Smooth muscle cell (in vitro differentiated cells): ENCODE data around the gene PSMA4. TPM values are rescaled to one million over a fixed set of nuclear protein-coding genes. Genes with fewer than 3 reads are reported as not detected.

ENCODE experiments used
- DNase-seq: peaks from one replicate; lab custom pipeline; 2025; ENCODE audit not compliant: unreplicated experiment; lab: John Stamatoyannopoulos, UW
- H2AFZ ChIP-seq: fragments of 200-600 bp; sonication (generic); 2 replicates; pipeline ENCODE4 v1.6.0; 2016; ENCODE audit warnings: antibody characterized with exemption, low read depth, mild to moderate bottlenecking
- H3F3A ChIP-seq: fragments of 200-600 bp; sonication (generic); 2 replicates; pipeline ENCODE4 v1.6.0; 2017; ENCODE audit warnings: antibody characterized with exemption, low read depth
- H3K27ac ChIP-seq: fragments of 200-600 bp; sonication (generic); 2 replicates; pipeline ENCODE4 v1.5.1; 2016; ENCODE audit warnings: low read depth, mild to moderate bottlenecking
- H3K27me3 ChIP-seq: fragments of 200-600 bp; sonication (generic); 2 replicates; pipeline ENCODE4 v1.6.1; 2016; ENCODE audit warnings: low read depth, mild to moderate bottlenecking
- H3K36me3 ChIP-seq: fragments of 200-600 bp; sonication (generic); 2 replicates; pipeline ENCODE4 v1.5.1; 2016; ENCODE audit warnings: low read depth
- H3K4me1 ChIP-seq: fragments of 200-600 bp; sonication (generic); 2 replicates; pipeline ENCODE4 v1.5.1; 2016; ENCODE audit warnings: low read depth
- H3K4me2 ChIP-seq: fragments of 200-600 bp; sonication (generic); 2 replicates; pipeline ENCODE4 v1.6.0; 2016; ENCODE audit warnings: mild to moderate bottlenecking
- H3K4me3 ChIP-seq: fragments of 200-600 bp; sonication (generic); 2 replicates; pipeline ENCODE4 v1.5.1; 2016; ENCODE audit warnings: mild to moderate bottlenecking
- H3K79me2 ChIP-seq: fragments of 200-600 bp; sonication (generic); 2 replicates; pipeline ENCODE4 v1.6.0; 2016; ENCODE audit warnings: low read depth, mild to moderate bottlenecking
- H3K9ac ChIP-seq: fragments of 200-600 bp; sonication (generic); 2 replicates; pipeline ENCODE4 v1.6.0; 2016; ENCODE audit warnings: low read depth
- H3K9me3 ChIP-seq: fragments of 200-600 bp; sonication (generic); replicated peaks from 2 replicates; pipeline ENCODE4 v1.5.1; 2016; ENCODE audit warnings: low read depth
- H4K20me1 ChIP-seq: fragments of 200-600 bp; sonication (generic); 2 replicates; pipeline ENCODE4 v1.6.0; 2016; ENCODE audit warnings: low read depth
- WGBS: methylation state at CpG from one replicate; pipeline ENCODE4 v1.1.7; 2016; ENCODE audit warnings: low lambda C conversion rate; 5-methylcytosine and 5-hydroxymethylcytosine counted together
- polyA plus RNA-seq: library from polyadenylated mRNA; unstranded; fragments of >200 nt; fragmentation: Nextera tagmentation; extraction: Ambion mirVana; gene quantifications from 2 replicates; pipeline ENCODE4 v1.2.1, GENCODE V29; 2016
- total RNA-seq: library from RNA; depleted of rRNA; stranded (reverse); fragments of >200 nt; gene quantifications from 2 replicates; pipeline ENCODE4 v1.2.3, GENCODE V29; 2014
- TF ChIP-seq, protein P1 (sequence below): fragments of 200-600 bp; sonication (generic); IDR thresholded peaks from 2 replicates; pipeline ENCODE4 v1.5.1; 2017; ENCODE audit warnings: borderline replicate concordance, mild to moderate bottlenecking, antibody characterized with exemption; ENCODE audit not compliant: insufficient read depth, poor library complexity, severe bottlenecking

The PSMA4 gene
- total and polyA plus RNA-seq, 2 experiments from 2014 or later: 198 to 245 TPM

DNA sequence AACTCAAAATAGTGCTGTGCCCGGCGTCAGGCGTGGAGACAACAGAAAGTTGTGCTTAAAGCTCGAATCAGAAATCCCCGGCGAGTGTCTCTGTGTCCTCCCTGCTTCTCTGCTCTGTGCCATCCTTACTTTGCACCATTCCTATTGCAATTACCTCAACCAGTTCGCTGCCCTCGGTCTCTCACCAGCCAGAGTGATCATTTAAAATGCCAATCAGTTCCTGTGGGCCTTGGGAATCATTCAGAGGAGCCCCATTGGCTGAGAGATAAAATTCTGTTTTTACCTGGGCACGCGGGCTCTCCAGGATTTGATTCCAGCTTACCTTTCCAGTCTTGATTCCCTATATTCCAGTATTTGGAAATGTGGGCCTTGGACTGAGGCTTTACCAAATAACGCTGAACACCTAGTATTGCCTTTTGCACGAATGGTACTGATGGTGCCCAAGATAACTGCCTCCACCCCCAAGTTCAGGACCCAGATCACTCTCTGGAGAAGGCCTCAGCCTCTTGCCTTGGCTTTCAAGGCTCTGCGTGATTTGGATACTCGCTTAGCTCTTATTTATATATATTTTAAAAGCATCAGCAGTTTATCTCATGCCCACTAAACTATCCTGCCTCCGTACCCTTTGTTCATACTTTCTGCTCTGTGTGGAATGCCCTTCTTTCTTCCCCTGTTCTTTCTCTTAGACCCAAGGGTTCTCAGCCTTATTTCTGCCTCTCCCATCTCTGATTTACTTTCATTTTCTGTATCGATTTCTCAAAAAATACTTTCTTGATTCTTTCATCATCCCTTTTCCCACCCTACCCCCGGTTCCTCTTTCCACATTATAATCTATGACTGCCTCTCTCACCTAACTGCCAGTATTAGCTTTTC lies 863 bp downstream of the PSMA4 start:
- peak overlapping the region; percentile 97 for H3K4me2 ChIP-seq
- H3K9ac ChIP-seq: peak overlapping the region; percentile 98
- no peak for DNase-seq
- 10% methylated on average over 16 of the region's 17 CpGs for WGBS
- peaks cover 15% of the 10 kb centered on the region for H4K20me1 ChIP-seq
- peak overlapping the region; percentile 95 for H3K27ac ChIP-seq
- H3K4me3 ChIP-seq: peak overlapping the region; percentile 90
- H3K9me3 ChIP-seq: no peaks in the 10 kb centered on the region
- H2AFZ ChIP-seq: peak overlapping the region; percentile 94
- H3K27me3 ChIP-seq: no peaks in the 10 kb centered on the region
- H3K36me3 ChIP-seq: peaks cover 25% of the 10 kb centered on the region
- H3K4me1 ChIP-seq: peaks cover 9% of the 10 kb centered on the region
- no peaks in the 10 kb centered on the region for H3F3A ChIP-seq
- TF ChIP-seq, protein P1, sequence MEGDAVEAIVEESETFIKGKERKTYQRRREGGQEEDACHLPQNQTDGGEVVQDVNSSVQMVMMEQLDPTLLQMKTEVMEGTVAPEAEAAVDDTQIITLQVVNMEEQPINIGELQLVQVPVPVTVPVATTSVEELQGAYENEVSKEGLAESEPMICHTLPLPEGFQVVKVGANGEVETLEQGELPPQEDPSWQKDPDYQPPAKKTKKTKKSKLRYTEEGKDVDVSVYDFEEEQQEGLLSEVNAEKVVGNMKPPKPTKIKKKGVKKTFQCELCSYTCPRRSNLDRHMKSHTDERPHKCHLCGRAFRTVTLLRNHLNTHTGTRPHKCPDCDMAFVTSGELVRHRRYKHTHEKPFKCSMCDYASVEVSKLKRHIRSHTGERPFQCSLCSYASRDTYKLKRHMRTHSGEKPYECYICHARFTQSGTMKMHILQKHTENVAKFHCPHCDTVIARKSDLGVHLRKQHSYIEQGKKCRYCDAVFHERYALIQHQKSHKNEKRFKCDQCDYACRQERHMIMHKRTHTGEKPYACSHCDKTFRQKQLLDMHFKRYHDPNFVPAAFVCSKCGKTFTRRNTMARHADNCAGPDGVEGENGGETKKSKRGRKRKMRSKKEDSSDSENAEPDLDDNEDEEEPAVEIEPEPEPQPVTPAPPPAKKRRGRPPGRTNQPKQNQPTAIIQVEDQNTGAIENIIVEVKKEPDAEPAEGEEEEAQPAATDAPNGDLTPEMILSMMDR: no peak
- peaks cover 27% of the 10 kb centered on the region for H3K79me2 ChIP-seq

GRCh38 chr15:78541744-78542034 lies 1.4 kb downstream of the PSMA4 start:
- Histone ChIP-seq H3K36me3 (peaks cover 30% of the 10 kb centered on the region), H3K27ac (peak overlapping the region; percentile 95), H3K4me3 (peak overlapping the region; percentile 90), H4K20me1 (peaks cover 15% of the 10 kb centered on the region), H3K27me3 (no peaks in the 10 kb centered on the region), H3K9me3 (no peaks in the 10 kb centered on the region), H3K4me1 (peaks cover 9% of the 10 kb centered on the region), H3K4me2 (peak overlapping the region; percentile 97), H3F3A (no peaks in the 10 kb centered on the region), H3K9ac (peak overlapping the region; percentile 98), H2AFZ (no peak overlapping the region), H3K79me2 (peaks cover 27% of the 10 kb centered on the region)
- DNase-seq: no peak
- WGBS: 87% methylated on average over 1 of the region's 1 CpG
- TF ChIP-seq, protein P1: no peak

DNA sequence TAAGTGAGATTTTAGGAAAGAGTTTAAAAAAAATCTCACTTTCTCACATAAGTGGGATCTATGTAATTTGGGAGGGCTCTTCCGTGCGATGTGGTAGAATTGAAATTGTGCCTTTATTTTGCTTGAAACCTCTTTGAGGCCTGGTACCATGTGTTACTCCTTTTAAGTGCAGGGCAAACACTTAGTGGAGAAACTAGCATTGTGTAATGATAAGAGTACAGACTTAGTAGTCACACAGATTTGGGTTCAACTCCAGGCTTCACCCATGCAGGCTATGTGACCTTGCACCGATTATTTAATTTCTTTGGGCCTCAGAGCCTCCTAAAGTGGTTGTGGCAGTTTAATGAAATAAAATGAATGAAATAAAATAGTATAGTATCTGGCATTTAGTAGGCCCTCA lies 2.4 kb downstream of the PSMA4 start:
- H3K9ac ChIP-seq: no peak overlapping the region
- no peaks in the 10 kb centered on the region for H3K27me3 ChIP-seq
- peaks cover 34% of the 10 kb centered on the region for H3K36me3 ChIP-seq
- H4K20me1 ChIP-seq: peaks cover 15% of the 10 kb centered on the region
- TF ChIP-seq, protein P1: no peak
- H3F3A ChIP-seq: peaks cover 3% of the 10 kb centered on the region
- no peak overlapping the region for H3K4me2 ChIP-seq
- H3K4me3 ChIP-seq: no peak overlapping the region
- H3K4me1 ChIP-seq: peaks cover 9% of the 10 kb centered on the region
- DNase-seq: no peak
- no peaks in the 10 kb centered on the region for H3K9me3 ChIP-seq
- H3K27ac ChIP-seq: no peak overlapping the region
- H3K79me2 ChIP-seq: peaks cover 27% of the 10 kb centered on the region
- 99% methylated on average over 3 of the region's 3 CpGs for WGBS
- H2AFZ ChIP-seq: no peak overlapping the region

- Histone ChIP-seq H3K36me3 (peaks cover 39% of the 10 kb centered on the region), H3K4me2 (no peak overlapping the region), H3K4me1 (no peaks in the 10 kb centered on the region)
These were observed 9.9 kb downstream of the PSMA4 start for GRCh38 chr15:78550194-78550593.

More at GRCh38 chr15:78550194-78550593, 9.9 kb downstream of the PSMA4 start:
- Histone ChIP-seq H3K27me3 (no peaks in the 10 kb centered on the region), H3K79me2 (peaks cover 2% of the 10 kb centered on the region), H3F3A (peaks cover 17% of the 10 kb centered on the region), H2AFZ (no peak overlapping the region), H3K4me3 (no peak overlapping the region), H3K9me3 (no peaks in the 10 kb centered on the region), H3K27ac (no peak overlapping the region), H3K9ac (no peak overlapping the region), H4K20me1 (peaks cover 7% of the 10 kb centered on the region)
- TF ChIP-seq, protein P1: no peak
- WGBS: 82% methylated on average over 6 of the region's 6 CpGs
- no peak for DNase-seq
